GM12878 (cell line): ENCODE measurements around the gene ST3GAL5. TPM values are rescaled to one million over a fixed set of nuclear protein-coding genes. Genes with fewer than 3 reads are reported as not detected.

Source experiments
- ASH2L ChIP-seq: fragments of 300-600, 200-600 bp; sonication (generic); IDR thresholded peaks from 2 replicates; pipeline ENCODE4 v1.6.1; 2017; ENCODE audit warnings: low read depth, mild to moderate bottlenecking, borderline replicate concordance
- CHD4 ChIP-seq: fragments of 200-600 bp; sonication (generic); IDR thresholded peaks from 2 replicates; pipeline ENCODE4 v1.6.1; 2016; ENCODE audit warnings: mild to moderate bottlenecking
- EED ChIP-seq: sonication (generic); IDR thresholded peaks from 2 replicates; pipeline ENCODE4 v1.6.1; 2016; ENCODE audit warnings: antibody characterized with exemption, low read depth
- ESRRA ChIP-seq: IDR thresholded peaks from 2 replicates; pipeline ENCODE4 v1.6.1; 2012; ENCODE audit warnings: mild to moderate bottlenecking, low read length, improper control_type of control experiment
- JUNB ChIP-seq: IDR thresholded peaks from 2 replicates; pipeline ENCODE4 v1.6.1; 2016; ENCODE audit warnings: antibody characterized with exemption, mild to moderate bottlenecking
- NFYA ChIP-seq: IDR thresholded peaks from 2 replicates; pipeline ENCODE4 v1.6.1; 2011; ENCODE audit warnings: low read depth, mild to moderate bottlenecking, low read length, improper control_type of control experiment, borderline replicate concordance
- NR2C1 ChIP-seq: fragments of 450-650 bp; IDR thresholded peaks from 2 replicates; pipeline ENCODE4 v1.6.1; 2017; ENCODE audit warnings: antibody characterized with exemption, mild to moderate bottlenecking, moderate library complexity
- NRF1 ChIP-seq: conservative IDR thresholded peaks from 2 replicates; pipeline ENCODE4 v1.6.1; 2011; ENCODE audit warnings: mild to moderate bottlenecking, low read depth, low read length, improper control_type of control experiment
- PML ChIP-seq: IDR thresholded peaks from 2 replicates; pipeline ENCODE4 v1.6.1; 2012; ENCODE audit warnings: low read length, inconsistent platforms
- POLR2A ChIP-seq: IDR thresholded peaks from 2 replicates; pipeline ENCODE4 v1.6.1; 2011; ENCODE audit warnings: low read depth, mild to moderate bottlenecking, low read length
- SIX5 ChIP-seq: IDR thresholded peaks from 2 replicates; pipeline ENCODE4 v1.6.1; 2011; ENCODE audit warnings: mild to moderate bottlenecking, low read depth, low read length, moderate library complexity; ENCODE audit not compliant: severe bottlenecking
- STAT3 ChIP-seq: IDR thresholded peaks from 2 replicates; pipeline ENCODE4 v1.6.1; 2011; ENCODE audit warnings: low read depth, low read length, improper control_type of control experiment
- YY1 ChIP-seq: IDR thresholded peaks from 2 replicates; pipeline ENCODE4 v1.6.1; 2011; ENCODE audit warnings: low read depth, mild to moderate bottlenecking, low read length
- ZNF217 ChIP-seq: fragments of 450-650 bp; IDR thresholded peaks from 2 replicates; pipeline ENCODE4 v1.6.1; 2017; ENCODE audit warnings: antibody characterized with exemption, mild to moderate bottlenecking
- ZNF24 ChIP-seq: fragments of 450-650 bp; IDR thresholded peaks from 2 replicates; pipeline ENCODE4 v1.6.1; 2017; ENCODE audit warnings: antibody characterized with exemption, mild to moderate bottlenecking
- ZZZ3 ChIP-seq: IDR thresholded peaks from 2 replicates; pipeline ENCODE4 v1.6.1; 2011; ENCODE audit warnings: low read depth; ENCODE audit not compliant: control insufficient read depth, insufficient read length
- polyA plus RNA-seq, 11 experiments: library from polyadenylated mRNA; depleted of rRNA in 4 of 11; unstranded in 6 of 11; stranded (reverse) in 5 of 11; fragments of >200 nt; fragmentation: Nextera tagmentation in 4 of 11; fragmentation: Illumina TruSeq in 1 of 11; extraction: Ambion mirVana in 4 of 11; extraction: Trizol in 1 of 11; gene quantifications; 1 replicate in 1 of 11; 2 replicates in 10 of 11; pipeline versions ENCODE4 v1.2.1 to v1.2.3, GENCODE V29; 2011 to 2016; ENCODE audit warnings: inconsistent platforms in 2 of 11, missing spikeins in 2 of 11, low read depth in 1 of 11
- total RNA-seq, 4 experiments: library from RNA; depleted of rRNA in 3 of 4; stranded (reverse); fragments of >200 nt in 3 of 4; fragmentation: Illumina TruSeq in 1 of 4; extraction: Trizol in 1 of 4; gene quantifications; 2 replicates each; pipeline versions ENCODE4 v1.2.1 to v1.2.3, GENCODE V29; 2013 to 2021
- TF ChIP-seq, protein P1 (sequence below): fragments of 450-650 bp; IDR thresholded peaks from 2 replicates; pipeline ENCODE4 v1.6.1; 2017; ENCODE audit warnings: low read depth, mild to moderate bottlenecking, moderate library complexity
- TF ChIP-seq, protein P2 (sequence below): fragments of 150-350 bp; IDR thresholded peaks from 2 replicates; pipeline ENCODE4 v1.6.1; 2016; ENCODE audit warnings: low read depth, low read length
- TF ChIP-seq, protein P3 (sequence below): fragments of 450-650 bp; IDR thresholded peaks from 2 replicates; pipeline ENCODE4 v1.6.1; 2018; ENCODE audit warnings: borderline replicate concordance, mild to moderate bottlenecking; ENCODE audit not compliant: partially characterized antibody
- TF ChIP-seq, protein P4 (sequence below): fragments of 450-650 bp; IDR thresholded peaks from 2 replicates; pipeline ENCODE4 v1.6.1; 2017; ENCODE audit warnings: mild to moderate bottlenecking, moderate library complexity
- TF ChIP-seq, protein P5 (sequence below): IDR thresholded peaks from 2 replicates; pipeline ENCODE4 v1.6.1; 2012; ENCODE audit warnings: low read depth, low read length, improper control_type of control experiment

Gene ST3GAL5
- total and polyA plus RNA-seq, 10 of the 15 experiments (the other 5 are each of a cell fraction or from before 2014, with no cell fraction given), result 5.2 to 60.9 (median 10.2) TPM

DNA sequence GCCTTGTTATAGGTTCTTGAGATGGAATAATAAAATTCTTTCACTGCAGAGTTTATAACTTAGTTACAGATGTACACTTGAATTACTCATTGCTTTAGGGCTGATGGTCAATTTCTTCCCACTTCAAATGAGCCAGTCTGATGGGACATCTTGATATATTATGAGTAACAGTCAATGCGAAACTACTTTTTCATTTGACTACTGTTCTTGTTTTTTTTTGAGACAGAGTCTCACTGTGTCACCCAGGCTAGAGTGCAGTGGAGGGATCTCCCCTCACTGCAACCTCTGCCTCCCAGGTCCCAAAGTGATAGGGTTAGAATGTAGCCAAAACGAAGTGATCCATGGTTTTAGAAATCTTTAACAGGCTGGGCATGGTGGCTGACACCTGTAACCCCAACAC is 57.1 kb downstream of the ST3GAL5 start (continued):
- TF ChIP-seq, protein P1, sequence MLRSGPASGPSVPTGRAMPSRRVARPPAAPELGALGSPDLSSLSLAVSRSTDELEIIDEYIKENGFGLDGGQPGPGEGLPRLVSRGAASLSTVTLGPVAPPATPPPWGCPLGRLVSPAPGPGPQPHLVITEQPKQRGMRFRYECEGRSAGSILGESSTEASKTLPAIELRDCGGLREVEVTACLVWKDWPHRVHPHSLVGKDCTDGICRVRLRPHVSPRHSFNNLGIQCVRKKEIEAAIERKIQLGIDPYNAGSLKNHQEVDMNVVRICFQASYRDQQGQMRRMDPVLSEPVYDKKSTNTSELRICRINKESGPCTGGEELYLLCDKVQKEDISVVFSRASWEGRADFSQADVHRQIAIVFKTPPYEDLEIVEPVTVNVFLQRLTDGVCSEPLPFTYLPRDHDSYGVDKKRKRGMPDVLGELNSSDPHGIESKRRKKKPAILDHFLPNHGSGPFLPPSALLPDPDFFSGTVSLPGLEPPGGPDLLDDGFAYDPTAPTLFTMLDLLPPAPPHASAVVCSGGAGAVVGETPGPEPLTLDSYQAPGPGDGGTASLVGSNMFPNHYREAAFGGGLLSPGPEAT, result 0 out of 2 replicates have a peak, but pooled peaks have one; percentile 26
- TF ChIP-seq CHD4, result no peak
- no peak for TF ChIP-seq NRF1
- no peak for TF ChIP-seq NR2C1
- TF ChIP-seq ZNF217, result peak; percentile 63; the same call in 1 of the 2 replicates
- TF ChIP-seq, protein P2, sequence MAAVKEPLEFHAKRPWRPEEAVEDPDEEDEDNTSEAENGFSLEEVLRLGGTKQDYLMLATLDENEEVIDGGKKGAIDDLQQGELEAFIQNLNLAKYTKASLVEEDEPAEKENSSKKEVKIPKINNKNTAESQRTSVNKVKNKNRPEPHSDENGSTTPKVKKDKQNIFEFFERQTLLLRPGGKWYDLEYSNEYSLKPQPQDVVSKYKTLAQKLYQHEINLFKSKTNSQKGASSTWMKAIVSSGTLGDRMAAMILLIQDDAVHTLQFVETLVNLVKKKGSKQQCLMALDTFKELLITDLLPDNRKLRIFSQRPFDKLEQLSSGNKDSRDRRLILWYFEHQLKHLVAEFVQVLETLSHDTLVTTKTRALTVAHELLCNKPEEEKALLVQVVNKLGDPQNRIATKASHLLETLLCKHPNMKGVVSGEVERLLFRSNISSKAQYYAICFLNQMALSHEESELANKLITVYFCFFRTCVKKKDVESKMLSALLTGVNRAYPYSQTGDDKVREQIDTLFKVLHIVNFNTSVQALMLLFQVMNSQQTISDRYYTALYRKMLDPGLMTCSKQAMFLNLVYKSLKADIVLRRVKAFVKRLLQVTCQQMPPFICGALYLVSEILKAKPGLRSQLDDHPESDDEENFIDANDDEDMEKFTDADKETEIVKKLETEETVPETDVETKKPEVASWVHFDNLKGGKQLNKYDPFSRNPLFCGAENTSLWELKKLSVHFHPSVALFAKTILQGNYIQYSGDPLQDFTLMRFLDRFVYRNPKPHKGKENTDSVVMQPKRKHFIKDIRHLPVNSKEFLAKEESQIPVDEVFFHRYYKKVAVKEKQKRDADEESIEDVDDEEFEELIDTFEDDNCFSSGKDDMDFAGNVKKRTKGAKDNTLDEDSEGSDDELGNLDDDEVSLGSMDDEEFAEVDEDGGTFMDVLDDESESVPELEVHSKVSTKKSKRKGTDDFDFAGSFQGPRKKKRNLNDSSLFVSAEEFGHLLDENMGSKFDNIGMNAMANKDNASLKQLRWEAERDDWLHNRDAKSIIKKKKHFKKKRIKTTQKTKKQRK, result no peak
- peak; percentile 50; the same call in 1 of the 2 replicates for TF ChIP-seq EED
- TF ChIP-seq NFYA, result no peak
- no peak for TF ChIP-seq POLR2A
- TF ChIP-seq, protein P3, sequence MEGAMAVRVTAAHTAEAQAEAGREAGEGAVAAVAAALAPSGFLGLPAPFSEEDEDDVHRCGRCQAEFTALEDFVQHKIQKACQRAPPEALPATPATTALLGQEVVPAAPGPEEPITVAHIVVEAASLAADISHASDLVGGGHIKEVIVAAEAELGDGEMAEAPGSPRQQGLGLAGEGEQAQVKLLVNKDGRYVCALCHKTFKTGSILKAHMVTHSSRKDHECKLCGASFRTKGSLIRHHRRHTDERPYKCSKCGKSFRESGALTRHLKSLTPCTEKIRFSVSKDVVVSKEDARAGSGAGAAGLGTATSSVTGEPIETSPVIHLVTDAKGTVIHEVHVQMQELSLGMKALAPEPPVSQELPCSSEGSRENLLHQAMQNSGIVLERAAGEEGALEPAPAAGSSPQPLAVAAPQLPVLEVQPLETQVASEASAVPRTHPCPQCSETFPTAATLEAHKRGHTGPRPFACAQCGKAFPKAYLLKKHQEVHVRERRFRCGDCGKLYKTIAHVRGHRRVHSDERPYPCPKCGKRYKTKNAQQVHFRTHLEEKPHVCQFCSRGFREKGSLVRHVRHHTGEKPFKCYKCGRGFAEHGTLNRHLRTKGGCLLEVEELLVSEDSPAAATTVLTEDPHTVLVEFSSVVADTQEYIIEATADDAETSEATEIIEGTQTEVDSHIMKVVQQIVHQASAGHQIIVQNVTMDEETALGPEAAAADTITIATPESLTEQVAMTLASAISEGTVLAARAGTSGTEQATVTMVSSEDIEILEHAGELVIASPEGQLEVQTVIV, result no peak
- TF ChIP-seq SIX5, result no peak
- no peak for TF ChIP-seq ASH2L
- TF ChIP-seq ZZZ3, result no peak
- no peak for TF ChIP-seq ZNF24
- TF ChIP-seq, protein P4, sequence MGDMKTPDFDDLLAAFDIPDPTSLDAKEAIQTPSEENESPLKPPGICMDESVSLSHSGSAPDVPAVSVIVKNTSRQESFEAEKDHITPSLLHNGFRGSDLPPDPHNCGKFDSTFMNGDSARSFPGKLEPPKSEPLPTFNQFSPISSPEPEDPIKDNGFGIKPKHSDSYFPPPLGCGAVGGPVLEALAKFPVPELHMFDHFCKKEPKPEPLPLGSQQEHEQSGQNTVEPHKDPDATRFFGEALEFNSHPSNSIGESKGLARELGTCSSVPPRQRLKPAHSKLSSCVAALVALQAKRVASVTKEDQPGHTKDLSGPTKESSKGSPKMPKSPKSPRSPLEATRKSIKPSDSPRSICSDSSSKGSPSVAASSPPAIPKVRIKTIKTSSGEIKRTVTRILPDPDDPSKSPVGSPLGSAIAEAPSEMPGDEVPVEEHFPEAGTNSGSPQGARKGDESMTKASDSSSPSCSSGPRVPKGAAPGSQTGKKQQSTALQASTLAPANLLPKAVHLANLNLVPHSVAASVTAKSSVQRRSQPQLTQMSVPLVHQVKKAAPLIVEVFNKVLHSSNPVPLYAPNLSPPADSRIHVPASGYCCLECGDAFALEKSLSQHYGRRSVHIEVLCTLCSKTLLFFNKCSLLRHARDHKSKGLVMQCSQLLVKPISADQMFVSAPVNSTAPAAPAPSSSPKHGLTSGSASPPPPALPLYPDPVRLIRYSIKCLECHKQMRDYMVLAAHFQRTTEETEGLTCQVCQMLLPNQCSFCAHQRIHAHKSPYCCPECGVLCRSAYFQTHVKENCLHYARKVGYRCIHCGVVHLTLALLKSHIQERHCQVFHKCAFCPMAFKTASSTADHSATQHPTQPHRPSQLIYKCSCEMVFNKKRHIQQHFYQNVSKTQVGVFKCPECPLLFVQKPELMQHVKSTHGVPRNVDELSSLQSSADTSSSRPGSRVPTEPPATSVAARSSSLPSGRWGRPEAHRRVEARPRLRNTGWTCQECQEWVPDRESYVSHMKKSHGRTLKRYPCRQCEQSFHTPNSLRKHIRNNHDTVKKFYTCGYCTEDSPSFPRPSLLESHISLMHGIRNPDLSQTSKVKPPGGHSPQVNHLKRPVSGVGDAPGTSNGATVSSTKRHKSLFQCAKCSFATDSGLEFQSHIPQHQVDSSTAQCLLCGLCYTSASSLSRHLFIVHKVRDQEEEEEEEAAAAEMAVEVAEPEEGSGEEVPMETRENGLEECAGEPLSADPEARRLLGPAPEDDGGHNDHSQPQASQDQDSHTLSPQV, result no peak
- no peak for TF ChIP-seq YY1
- peak; percentile 83 for TF ChIP-seq JUNB
- TF ChIP-seq, protein P5, sequence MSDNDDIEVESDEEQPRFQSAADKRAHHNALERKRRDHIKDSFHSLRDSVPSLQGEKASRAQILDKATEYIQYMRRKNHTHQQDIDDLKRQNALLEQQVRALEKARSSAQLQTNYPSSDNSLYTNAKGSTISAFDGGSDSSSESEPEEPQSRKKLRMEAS, result no peak
- TF ChIP-seq ESRRA, result no peak
- TF ChIP-seq STAT3, result no peak
- TF ChIP-seq PML, result no peak
